GM19328 (cell line): ENCODE data around the gene SAC3D1.
A peak's percentile ranks its signal among the peaks of the same experiment; 100 is the strongest.

Experiments
- ATAC-seq: cut with Tn5 transposase; IDR thresholded peaks from one replicate; pipeline ENCODE4 v1.9.1; 2021; ENCODE audit warnings: mild to moderate bottlenecking, moderate library complexity; ENCODE audit not compliant: unreplicated experiment

SAC3D1 gene

DNA sequence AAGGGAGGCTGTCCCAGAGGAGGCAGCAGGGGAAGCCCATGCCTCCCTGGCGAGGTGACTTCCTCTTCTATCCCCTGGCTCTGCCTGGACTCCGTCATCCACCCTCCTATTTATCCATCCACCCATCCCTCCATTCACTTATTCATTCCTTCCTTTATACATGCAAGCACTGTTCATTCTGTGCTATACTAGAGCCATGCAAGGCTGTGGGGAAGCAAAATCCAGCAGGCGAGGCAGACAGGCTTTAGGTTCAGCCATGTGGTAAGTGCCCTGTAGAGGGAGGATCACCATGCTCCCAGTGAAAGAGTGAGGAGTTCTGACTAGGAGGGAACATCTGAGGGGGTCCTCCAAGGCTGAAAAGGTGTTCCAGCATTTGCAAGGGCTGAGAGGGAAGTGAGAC, 18.5 kb downstream of the SAC3D1 start:
- no peak for ATAC-seq

DNA sequence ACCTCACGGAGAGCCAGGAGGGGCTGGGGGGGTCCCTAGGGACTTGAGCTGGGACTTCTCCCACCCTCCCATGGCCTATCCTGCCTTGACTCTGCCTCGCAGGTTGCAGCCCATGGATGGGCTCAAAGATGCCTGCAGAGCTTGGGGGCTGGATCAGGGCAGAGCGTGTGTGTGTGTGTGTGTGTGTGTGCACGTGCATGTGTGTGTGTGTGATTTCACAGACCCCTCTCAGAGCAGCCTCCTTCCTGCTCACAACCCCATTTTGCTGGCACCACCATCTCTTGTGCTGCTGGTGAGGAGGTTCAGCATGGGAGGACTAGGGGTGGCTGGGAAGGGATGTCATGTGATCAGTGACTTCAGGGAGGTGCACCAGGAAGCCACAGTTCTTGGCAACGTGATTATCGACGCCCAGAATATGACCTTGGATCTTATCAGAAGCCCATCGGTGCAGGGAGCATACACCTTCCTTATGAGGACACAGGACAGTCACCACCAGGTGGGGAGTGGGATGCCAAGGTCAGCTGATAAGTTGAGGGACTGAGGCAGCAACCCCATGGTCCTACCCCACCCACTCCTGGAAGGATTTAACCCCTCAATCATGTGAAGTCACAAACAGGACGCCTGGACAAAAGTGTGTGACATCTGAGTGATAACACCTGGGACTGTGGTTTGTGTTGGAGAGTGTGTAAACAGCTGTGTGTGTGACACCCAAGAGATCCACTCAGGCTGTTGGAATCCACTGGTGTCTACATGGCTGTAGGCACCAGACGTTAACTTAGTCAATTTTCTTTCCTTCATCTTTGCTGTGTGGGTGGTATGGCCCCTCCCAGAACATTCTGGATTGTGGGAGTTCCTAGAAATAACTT, 19.2 kb downstream of the SAC3D1 start:
- ATAC-seq: no peak

DNA sequence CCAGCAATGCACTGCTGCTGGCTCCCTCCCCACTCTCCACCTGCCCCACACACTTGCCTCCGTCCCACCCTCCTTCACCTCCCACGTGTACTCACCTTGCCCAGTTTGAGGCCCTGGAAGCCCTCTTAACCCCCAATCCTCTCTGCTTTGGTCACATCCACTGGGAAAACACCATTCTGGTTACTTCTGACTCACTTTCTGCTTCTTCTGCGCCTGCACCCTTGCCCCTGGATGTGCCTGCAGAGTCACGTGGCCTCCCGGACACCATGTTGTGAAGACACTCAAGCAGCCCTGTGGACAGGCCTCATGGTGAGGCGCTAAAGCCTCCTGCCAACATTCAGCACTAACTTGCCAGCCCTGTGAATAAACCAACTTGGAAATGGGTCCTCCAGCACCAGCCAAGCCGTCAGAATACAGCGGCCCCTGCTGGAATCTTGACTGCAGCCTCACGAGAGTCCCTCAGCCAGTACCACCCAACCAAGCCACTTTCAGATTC, 20.0 kb downstream of the SAC3D1 start:
- no peak for ATAC-seq

DNA sequence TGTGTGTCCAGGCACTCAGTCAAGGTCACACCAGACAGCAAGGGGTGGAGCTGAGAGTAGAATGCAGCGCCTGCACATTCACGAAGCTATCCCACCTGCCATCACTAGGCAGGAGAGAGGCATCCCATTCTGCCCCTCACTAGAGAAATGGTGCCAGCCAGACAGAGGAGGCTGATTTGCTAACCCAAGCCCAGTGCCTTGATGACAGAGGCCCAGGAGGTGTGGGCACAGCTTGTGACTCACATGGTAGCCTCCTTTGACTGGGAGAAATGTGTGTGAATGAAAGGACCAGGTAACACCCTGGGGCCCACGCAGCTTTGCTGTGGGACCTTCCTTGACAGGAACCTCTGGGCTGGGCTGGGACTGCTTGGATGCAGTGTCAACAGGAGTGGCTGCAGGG, 22.5 kb downstream of the SAC3D1 start:
- no peak for ATAC-seq

DNA sequence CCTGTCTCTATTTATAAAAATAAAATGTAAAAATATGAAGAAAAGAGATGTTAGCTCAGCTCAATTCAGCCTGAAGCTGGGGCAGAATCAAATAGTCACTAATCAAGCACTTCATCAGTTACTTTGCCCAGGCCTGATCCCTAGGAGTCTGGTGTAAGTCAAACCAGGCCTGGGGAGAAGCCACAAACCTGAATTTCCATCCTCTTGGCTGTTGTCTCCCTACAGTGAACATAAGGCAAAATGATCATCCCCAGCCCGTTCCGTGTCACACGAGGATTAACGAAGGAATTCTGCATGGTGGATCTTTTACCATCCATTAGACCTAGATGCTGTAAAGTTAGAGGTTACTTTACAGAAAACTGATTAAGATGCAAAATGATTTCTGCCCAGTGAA, 23.8 kb downstream of the SAC3D1 start:
- no peak for ATAC-seq

DNA sequence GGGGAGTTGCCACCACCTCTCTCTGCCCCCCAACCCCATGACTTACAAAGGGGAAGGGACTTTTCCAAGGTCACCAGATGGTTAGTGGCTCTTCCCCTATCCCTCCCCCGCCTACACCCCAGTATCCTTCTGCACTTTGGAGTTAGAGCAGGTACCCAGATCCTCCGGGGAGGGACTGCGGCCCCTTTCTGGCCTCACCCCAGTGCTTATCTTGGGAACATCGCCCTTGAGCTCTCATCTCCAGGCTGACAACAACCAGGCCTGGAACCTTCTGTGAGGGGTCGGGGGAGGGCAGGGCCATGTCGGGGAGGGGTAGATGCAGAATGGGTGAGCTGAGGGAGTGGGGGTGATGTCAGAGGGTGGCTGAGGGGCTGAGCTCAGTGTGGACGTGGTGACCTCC, 24.8 kb downstream of the SAC3D1 start:
- ATAC-seq: no peak

DNA sequence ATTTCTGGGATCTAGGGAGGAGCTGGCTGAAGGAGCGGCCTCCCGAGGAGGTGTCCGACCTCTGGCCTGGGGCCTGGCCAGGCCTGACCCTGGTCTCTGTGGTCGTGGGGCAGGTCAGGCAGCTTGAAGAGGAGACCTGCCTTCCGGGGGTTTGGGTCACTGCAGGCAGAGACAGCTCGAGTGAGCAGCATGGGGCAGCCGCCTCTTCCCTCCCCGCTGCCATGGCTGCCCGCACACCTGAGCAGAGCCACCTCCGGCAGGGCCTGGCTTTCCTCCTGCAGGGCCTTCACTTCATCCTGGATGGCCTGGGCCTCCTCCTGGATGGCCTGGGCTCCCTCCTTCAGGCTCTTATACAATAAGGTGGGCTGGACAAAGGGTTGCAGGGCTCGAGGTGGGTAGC, 25.3 kb downstream of the SAC3D1 start:
- ATAC-seq: no peak

DNA sequence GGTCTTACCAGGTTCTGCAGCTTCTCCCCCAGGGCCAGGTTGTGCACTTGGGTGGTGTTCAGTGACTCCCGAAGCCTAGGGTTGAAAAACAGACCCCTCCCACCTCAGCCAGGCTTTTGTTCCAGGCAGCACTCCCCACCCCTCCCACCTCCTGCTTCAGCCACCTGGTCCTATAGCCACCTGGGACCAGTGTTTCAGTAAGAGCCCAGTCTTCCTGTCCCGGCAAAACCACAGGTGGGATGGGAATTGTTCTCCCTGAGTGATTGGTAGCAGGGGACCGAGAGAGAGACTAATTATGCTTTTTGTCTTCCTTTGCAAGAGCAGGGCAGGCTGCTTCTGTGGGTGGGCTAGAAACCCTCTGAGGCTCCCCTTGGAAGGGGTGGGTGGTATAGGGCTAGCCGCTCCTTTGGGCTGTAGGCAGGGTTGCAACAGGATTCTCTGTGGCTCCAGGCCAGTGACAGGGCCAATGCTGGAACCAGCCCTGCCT, 25.8 kb downstream of the SAC3D1 start:
- ATAC-seq: no peak

DNA sequence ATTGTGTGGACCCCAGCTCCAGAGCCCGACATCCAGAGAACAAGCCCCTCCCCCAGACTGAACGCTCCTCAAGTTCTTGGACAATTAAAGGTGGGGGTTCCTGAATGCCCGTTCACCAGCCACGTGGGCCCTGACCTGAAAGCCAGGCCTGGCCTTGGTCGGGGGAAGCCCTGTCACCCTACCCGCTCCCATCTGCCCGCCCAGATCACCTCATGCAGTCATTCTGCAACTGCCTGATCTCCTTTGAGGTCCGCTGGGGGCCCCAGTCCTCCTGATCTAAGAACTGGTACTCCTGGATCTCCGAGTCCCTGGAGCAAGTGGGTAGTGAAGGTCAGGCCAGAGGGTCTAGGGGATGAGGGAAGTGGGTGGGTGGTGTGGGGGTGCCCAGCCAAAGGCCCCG, 26.4 kb downstream of the SAC3D1 start:
- no peak for ATAC-seq

DNA sequence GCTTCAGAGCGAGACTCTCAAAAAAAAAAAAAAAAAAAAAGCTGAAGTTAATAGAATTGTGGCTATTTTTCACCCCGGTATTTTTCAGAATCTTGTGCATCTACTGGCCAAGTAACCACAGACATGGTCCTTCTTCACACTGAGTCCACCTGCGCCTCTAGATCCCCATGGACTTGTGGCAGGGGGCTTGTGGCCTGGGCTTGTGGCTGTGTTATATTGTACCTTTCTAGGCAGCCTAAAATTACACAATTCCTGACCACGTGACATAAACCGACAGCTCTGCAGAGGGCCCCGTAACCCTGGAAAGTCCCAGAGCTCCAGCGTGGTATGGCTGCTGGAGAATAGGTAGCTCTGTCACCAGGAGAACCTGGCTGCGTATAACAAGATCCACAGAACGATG, 28.2 kb downstream of the SAC3D1 start:
- ATAC-seq: no peak

DNA sequence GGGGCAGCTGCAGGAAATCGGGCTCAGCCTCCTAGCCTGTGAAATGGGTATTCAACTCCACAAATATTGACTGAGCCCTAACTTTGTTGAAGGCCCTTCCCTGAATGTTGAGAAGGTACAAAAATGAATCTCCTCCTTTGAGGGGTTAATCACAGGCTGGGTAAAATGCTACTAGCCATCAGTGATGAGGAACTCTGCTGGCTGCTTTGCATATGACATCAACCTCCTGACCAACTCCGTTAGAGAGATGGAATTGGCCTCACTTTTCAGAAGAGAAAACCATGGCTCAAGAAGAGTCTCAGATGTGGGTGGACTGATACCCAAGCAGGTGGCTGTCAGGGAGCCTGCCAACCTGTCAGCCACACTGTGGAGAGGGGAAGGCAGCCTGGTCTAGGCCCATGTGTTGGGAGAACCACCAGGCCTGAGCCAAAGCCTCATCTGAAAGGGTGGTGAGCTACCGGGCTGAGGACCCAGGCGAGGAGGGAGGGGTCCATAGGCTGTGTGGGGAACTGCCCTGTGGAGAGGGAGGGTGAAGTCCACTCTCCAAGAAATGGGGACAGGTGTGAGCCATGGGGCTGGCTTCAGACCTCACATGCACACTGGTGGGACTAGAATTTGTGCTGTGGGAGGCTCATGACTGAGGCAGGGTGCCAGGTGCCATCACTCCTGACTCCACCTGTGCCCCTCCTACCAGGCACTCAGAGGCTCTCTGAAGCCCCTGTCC, 31.1 kb downstream of the SAC3D1 start:
- ATAC-seq: no peak

DNA sequence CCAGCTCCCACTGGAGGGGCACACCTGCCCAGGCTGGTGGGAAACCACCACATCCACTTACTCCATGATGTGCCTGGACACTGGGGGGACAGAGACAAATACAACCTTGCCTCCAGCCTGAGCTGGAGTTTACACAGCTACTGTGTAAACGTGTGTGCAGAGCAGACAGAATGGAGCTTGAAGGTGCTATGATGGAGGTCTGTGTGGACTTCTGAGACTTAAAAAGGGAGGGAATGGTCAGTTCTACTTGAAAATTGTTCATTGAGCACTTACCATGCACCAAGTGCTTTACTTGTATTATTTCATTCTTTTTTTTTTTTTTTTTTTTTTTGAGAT, 31.6 kb downstream of the SAC3D1 start:
- ATAC-seq: no peak

DNA sequence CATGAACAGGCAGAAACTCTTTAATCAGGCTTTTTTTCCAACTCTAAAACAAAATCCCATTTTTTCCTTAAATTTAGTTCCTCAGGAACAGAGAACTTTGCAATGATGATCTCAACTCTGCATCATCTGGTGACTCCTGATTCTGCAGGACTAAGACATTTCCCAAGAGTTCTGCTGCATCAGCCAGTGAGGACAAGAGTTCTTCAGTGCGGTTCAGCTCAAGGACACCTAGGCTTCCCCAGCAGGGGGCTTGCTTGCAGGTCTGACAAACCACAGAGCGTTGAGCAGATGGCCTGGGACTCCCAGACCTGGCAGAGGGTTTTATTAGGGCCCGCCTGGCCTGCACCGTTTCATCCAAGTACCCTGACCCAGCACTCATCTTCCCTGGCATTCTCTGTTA, 36.4 kb downstream of the SAC3D1 start:
- ATAC-seq: no peak

DNA sequence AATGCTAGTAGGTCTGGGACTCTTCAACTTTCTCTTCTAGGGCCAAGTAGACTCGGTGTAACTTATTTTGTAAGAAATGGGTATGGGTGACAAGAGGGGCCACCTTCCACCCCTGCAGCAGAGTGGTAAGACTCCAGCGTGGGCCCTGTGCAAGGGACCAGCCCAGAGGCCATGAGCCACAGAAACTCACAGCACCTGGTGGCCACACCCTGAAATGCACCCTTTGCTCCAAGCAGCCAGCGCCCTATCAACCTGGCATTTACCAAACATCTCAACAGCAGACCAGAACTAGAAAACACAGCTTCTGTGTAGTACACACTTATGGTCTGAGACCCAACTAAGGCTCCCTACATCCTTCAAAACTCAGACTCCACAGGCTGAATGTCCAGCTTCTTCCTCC, 37.1 kb downstream of the SAC3D1 start:
- no peak for ATAC-seq

DNA sequence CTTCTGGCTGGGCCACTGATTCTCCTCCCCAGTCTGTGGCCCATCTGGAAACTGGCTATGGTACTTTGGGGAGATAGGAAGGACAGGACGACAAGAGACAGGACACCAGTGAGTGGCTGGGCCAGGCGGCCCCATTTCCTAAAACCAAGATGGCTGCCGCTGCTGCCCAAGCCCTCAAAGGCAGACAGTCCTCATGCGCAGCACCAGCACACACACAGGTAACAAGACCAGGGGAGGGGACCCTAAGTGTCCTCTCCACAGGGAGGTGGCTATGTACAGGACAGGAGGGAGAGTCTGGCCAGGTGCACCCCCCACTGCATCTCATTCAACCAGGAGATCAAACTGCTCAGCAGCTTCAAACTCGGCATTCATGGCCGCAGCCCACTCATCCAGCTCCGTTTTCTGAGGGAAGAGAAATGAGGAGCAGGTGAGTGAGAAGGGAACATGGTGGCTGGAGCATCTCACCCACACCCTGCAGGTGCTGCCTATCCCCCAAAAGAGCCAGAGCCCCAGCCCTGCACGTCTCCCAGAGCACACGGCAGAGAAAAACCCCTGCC, 37.9 kb downstream of the SAC3D1 start:
- no peak for ATAC-seq

DNA sequence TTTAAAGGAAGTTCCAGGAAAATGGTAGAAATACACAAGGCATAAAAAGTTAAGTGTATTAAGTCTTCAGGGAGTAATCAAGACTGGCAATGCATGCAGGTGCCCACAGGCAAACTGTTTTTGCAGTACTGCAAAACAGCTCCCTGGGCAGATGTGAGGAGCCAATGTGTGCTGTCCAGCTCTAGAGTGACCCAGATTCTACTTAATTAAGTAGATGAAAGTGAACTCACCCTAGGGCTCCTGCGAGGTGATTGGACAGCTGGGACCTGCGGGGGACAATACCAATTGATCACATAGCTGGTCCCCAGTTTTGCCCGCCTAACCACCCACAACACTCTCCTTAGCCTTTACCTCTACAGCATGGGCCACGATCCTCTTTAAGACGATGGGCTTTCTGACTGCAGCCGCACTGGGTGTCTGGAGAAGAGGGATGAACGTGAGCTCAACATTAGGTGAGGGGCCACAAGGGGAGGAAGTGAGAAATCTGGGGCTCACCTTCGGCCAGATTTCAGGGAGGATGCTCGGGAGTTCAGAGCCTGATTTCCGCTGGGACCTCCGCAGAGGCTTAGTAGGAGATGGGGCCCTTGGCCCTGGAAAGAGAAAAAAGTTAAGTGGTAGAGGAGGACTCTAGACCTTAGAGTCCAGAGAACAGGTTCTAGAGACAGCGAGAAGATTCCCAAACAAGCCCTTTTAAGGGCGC, 42.3 kb downstream of the SAC3D1 start:
- peak; percentile 18 for ATAC-seq

DNA sequence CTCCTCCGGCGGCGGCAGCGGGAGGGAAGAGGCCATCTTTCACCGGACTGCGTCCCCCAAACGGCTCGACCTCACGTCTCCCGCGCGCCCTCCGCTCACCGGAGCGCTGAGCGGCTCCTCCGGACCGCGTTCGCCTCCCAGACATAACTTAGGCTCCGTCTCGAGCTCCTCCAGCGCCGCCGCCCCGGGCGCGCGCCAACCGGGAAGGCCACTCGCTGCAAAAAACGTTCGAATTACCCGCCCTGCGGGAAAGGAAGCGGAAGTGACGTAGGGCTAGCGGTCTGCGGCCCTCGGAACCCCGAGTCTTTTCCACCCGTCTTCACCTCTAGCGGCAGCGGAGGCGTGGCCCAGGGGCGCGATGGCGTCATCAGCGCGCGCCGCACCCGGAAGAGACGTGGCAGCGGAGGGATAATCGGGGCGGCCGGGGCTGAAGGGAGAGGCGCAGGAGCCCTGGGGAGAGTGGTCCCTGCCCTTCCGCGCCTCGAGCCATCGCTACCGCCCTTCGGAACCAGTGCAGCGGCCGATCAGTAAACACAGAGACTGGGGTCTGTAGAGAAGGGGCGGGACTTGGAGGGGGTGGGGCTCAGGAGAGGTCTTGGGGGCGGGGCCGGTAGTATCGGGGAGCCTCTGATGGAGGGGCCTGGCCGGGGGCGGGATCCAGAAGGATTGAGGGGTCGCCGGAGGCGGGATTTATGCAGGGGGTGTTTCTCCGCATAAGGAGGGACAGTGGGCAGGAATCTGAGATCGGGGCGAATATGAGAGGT, 43.0 kb downstream of the SAC3D1 start, which contains the start of the genes CDCA5 and ZFPL1:
Gene CDCA5, minus strand, starts transcription at position 207 of the 764 bp plus-strand sequence. Its CDS starts 62 bp downstream, at position 145.
Gene ZFPL1, plus strand, starts transcription at position 389 of the 764 bp plus-strand sequence. CDS start 477 bp downstream, outside the sequence.
- peak; percentile 73 for ATAC-seq

DNA sequence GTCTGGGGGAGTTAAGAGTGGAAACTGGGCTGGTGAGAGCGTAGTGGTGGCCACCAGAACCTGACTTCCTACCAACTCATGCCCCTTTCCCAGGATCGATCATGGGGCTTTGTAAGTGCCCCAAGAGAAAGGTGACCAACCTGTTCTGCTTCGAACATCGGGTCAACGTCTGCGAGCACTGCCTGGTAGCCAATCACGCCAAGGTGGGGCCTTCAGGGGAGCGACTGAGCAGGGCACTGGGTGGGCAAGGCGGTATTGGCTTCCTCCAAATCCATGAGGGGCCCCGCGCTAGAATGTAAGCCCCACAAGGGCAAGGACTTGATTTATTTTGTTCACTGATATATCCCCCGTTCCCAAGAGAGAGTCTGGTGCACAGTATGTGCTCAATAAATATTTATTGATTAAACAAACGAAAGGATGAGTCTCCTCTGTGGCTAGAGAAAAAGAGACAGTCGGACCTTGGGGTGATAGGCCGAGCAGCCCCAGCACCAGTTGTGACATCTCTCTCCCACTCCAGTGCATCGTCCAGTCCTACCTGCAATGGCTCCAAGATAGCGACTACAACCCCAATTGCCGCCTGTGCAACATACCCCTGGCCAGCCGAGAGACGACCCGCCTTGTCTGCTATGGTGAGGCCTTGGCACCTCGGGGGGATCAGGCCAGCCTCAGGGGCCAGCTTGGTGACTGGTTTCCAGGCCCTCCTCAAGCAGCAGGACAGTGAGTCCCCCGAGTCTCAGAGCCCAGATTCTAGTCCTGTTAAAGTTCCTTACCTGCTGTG, 43.8 kb downstream of the SAC3D1 start:
- no peak for ATAC-seq

DNA sequence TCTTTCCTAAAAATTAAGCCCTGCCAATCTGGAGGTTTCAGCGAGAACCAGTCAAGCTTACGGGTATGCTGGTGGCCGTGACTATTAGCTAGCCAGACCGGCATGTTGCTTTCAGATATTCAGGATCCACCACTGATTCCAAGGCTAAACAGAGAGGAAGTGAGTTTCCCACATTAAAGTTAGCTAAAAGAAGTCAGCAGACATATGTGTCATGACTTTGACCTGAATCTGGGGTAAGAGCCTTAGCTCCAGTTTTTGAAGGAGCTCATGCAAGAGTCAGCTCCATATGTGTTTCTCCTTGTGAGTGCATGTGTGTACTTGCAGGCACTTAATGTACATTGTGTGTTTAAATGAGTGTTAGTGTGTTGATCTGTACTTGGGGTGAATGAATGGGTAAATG, 44.4 kb downstream of the SAC3D1 start:
- no peak for ATAC-seq
